ENCODE measurements around the gene MMUT. TPM values are rescaled to one million over a fixed set of nuclear protein-coding genes. Genes with fewer than 3 reads are reported as not detected.
"Not testable (repeated sequence)": the region's sequence is repeated elsewhere in the genome, so short reads cannot be mapped to it uniquely, and the experiment has no call there.

MMUT gene
- polyA plus RNA-seq, 3 donors, result 50.5 to 56.6 (median 56.4) TPM

GRCh38 chr6:49430187-49430586 is 32.9 kb downstream of the MMUT start:
- no peak for DNase-seq (ENCODE audit: low read depth in 3 of 3, low spot score in 2 of 3)

GRCh38 chr6:49423817-49424216 is 39.2 kb downstream of the MMUT start:
- DNase-seq (ENCODE audit: low read depth in 3 of 3, low spot score in 2 of 3), result no peak

- DNase-seq (ENCODE audit: low read depth in 3 of 3, low spot score in 2 of 3), result no peak
Observed at GRCh38 chr6:49416195-49416594, 46.9 kb downstream of the MMUT start.

GRCh38 chr6:49415358-49415757 is 47.7 kb downstream of the MMUT start:
- no peak for DNase-seq (ENCODE audit: low read depth in 3 of 3, low spot score in 2 of 3)

- DNase-seq (ENCODE audit: low read depth in 3 of 3, low spot score in 2 of 3), result no peak
Observed at GRCh38 chr6:49410564-49410963, 52.5 kb downstream of the MMUT start.

GRCh38 chr6:49409951-49410542 is 53.0 kb downstream of the MMUT start:
- peak; percentile 52 to 67 (median 58) for DNase-seq (ENCODE audit: low read depth in 3 of 3, low spot score in 2 of 3)

GRCh38 chr6:49406250-49406970 is 56.6 kb downstream of the MMUT start:
- no peak for DNase-seq (ENCODE audit: low read depth in 3 of 3, low spot score in 2 of 3)

- no peak for DNase-seq (ENCODE audit: low read depth in 3 of 3, low spot score in 2 of 3)
Observed at GRCh38 chr6:49401063-49401462, 62.0 kb downstream of the MMUT start.

- not testable (repeated sequence) for DNase-seq (ENCODE audit: low read depth in 3 of 3, low spot score in 2 of 3)
Observed at GRCh38 chr6:49386667-49387508, 76.2 kb downstream of the MMUT start.

GRCh38 chr6:49384904-49385303 is 78.1 kb downstream of the MMUT start:
- no peak for DNase-seq (ENCODE audit: low read depth in 3 of 3, low spot score in 2 of 3)

Other genes starting within 250 kb of the MMUT start
- 10 to 100 TPM; 13.0 to 15.9 (median 13.7) TPM for gene CENPQ, start 117 bp upstream of the MMUT start, polyA plus RNA-seq (ENCODE audit: insufficient read length in 3 of 3)
- not detected for gene GLYATL3, start 36.7 kb upstream of the MMUT start, polyA plus RNA-seq (ENCODE audit: insufficient read length in 3 of 3)
- gene C6orf141, start 87.4 kb upstream of the MMUT start, polyA plus RNA-seq (ENCODE audit: insufficient read length in 3 of 3), result under 1 TPM; 0.21 to 0.61 (median 0.58) TPM
- gene RHAG, start 173.6 kb upstream of the MMUT start, polyA plus RNA-seq (ENCODE audit: insufficient read length in 3 of 3), result 1 to 10 TPM in 1 of 3 donors, under 1 TPM in 2; 0.67 to 1.6 (median 0.80) TPM